Measurements from ENCODE around the gene ARHGAP33. TPM values are rescaled to one million over a fixed set of nuclear protein-coding genes. Genes with fewer than 3 reads are reported as not detected.

Gene ARHGAP33
- 25.0 and 25.2 TPM in 2 replicates for total RNA-seq (2021; fragmentation: NEBNext Ultra II Directional; extraction: Animal tissue kit (Norgen Biotek cat#: 25700))
- 6.5 and 11.2 TPM in 2 replicates for polyA plus RNA-seq (2011; rRNA removed)
- 5.6 TPM for polyA plus RNA-seq (2011; cell fraction: cytosol; rRNA removed)
- 63.2 TPM for polyA plus RNA-seq (2011; cell fraction: nucleus; rRNA removed)
- polyA plus RNA-seq (2012, experiment 1 of 2) = 16.6 to 27.6 TPM (median 25.0 TPM) in 4 replicates
- polyA plus RNA-seq (2012, experiment 2 of 2) = 13.4 TPM
- 19.4 TPM for polyA plus RNA-seq (2013, experiment 1 of 2)
- polyA plus RNA-seq (2013, experiment 2 of 2) = 18.1 TPM
- 3.9 and 5.8 TPM in 2 replicates for polyA minus RNA-seq (2011; rRNA and poly(A)+ RNA removed)
- 12.0 TPM for polyA minus RNA-seq (2011; cell fraction: cytosol; rRNA and poly(A)+ RNA removed)
- polyA minus RNA-seq (2011; cell fraction: nucleus; rRNA and poly(A)+ RNA removed) = 24.6 TPM
- long read RNA-seq, experiment 1, partial matches to known transcripts = 6 of 21 reads
- long read RNA-seq, experiment 1, other reads (novel, unspliced or antisense) = 15 of 21 reads
- long read RNA-seq, experiment 2, partial matches to known transcripts = 1 of 1 reads
- long read RNA-seq, experiment 2, other reads (novel, unspliced or antisense) = 0 of 1 reads

GRCh38 chr19:35775298-35776101 is at the start of gene ARHGAP33:
Gene ARHGAP33 (plus strand): TSS chr19:35775564. CDS start chr19:35775659, 95 bp downstream.
- DNase-seq (ENCODE audit: low read depth in 1 of 2, low spot score in 2 of 2) (peak; percentile 87 to 100), FAIRE-seq (peak; percentile 62)
- Histone ChIP-seq H3K4me1 (replicated peaks in 1 of 4; ENCODE audit: control insufficient read depth in 3 of 4, insufficient read depth in 4 of 4, low read length in 3 of 4) (peaks cover 0 to 21% (median 17%) of the 10 kb centered on the region in 4 experiments; a peak in 6 of 7 replicates), H2BK120ac (replicated peaks; ENCODE audit: low read depth, low read length) (no peak within 1 kb of the TSS), H2AK5ac (ENCODE audit: low read depth, low read length) (no peak within 1 kb of the TSS), H2BK15ac (ENCODE audit: low read length) (peak within 1 kb of the TSS; percentile 96; the same call in 1 of the 2 replicates), H3K23ac (ENCODE audit: insufficient read length) (no peak within 1 kb of the TSS), H3K9ac (replicated peaks in 1 of 4; ENCODE audit: extremely low read depth in 1 of 4, low read depth in 3 of 4, low read length in 3 of 4) (no peak within 1 kb of the TSS), H4K8ac (ENCODE audit: extremely low read depth, insufficient read depth, low read length) (no peak within 1 kb of the TSS), H3K9me3 (ENCODE audit: insufficient read depth in 2 of 2, low read depth in 1 of 2, low read length in 1 of 2) (no peaks in the 10 kb centered on the region), H4K5ac (ENCODE audit: insufficient read length, low read depth, low read length) (no peak within 1 kb of the TSS), H3K79me1 (ENCODE audit: low read depth, low read length) (no peaks in the 10 kb centered on the region; the same call in 1 of the 2 replicates), H2AFZ (ENCODE audit: low read length) (no peak within 1 kb of the TSS; the same call in 1 of the 2 replicates), H4K20me1 (replicated peaks in 1 of 2; ENCODE audit: control insufficient read depth in 1 of 2, insufficient read depth in 2 of 2, low read length in 2 of 2) (peaks cover 0 to 1% of the 10 kb centered on the region in 2 experiments), H3K18ac (ENCODE audit: extremely low read depth, low read length) (no peak within 1 kb of the TSS; the same call in 1 of the 2 replicates), H3K36me3 (ENCODE audit: control insufficient read depth in 2 of 4, insufficient read depth in 4 of 4, low read length in 3 of 4) (no peaks in the 10 kb centered on the region), H3K4ac (replicated peaks; ENCODE audit: insufficient read length, low read depth, low read length) (peak within 1 kb of the TSS; percentile 19), H3K4me2 (ENCODE audit: insufficient read depth in 1 of 2, low read depth in 2 of 2, low read length in 2 of 2) (peak within 1 kb of the TSS; percentile 63 to 82), H3K79me2 (ENCODE audit: control insufficient read depth in 1 of 2, insufficient read depth in 2 of 2, low read length in 2 of 2) (no peaks in the 10 kb centered on the region), H3K14ac (ENCODE audit: insufficient read length) (no peak within 1 kb of the TSS), H2BK20ac (ENCODE audit: low read length) (no peak within 1 kb of the TSS), H2BK12ac (ENCODE audit: low read depth, low read length) (peak within 1 kb of the TSS; percentile 0; the same call in 1 of the 2 replicates), H4K91ac (replicated peaks; ENCODE audit: insufficient read length, low read length) (no peak within 1 kb of the TSS), H3K56ac (replicated peaks; ENCODE audit: insufficient read length, low read depth, low read length) (no peak within 1 kb of the TSS), H3K4me3 (ENCODE audit: extremely low read depth in 1 of 4, insufficient read depth in 2 of 4, low read depth in 3 of 4, low read length in 4 of 4) (peak within 1 kb of the TSS; percentile 57 to 83 (median 68)), H2BK5ac (ENCODE audit: low read depth, low read length) (0 out of 2 replicates have a peak within 1 kb of the TSS, but pooled peaks have one; percentile 55), H3K27ac (ENCODE audit: low read depth, low read length) (no peak within 1 kb of the TSS), H3K23me2 (ENCODE audit: low read depth, low read length) (peaks cover 4% of the 10 kb centered on the region; the same call in 1 of the 2 replicates), H3K27me3 (replicated peaks in 1 of 4; ENCODE audit: control insufficient read depth in 3 of 4, extremely low read depth in 1 of 4, insufficient read depth in 3 of 4, low read length in 3 of 4) (peaks cover 0 to 9% (median 7%) of the 10 kb centered on the region in 4 experiments; a peak in 3 of 7 replicates)
- CTCF ChIA-PET (ENCODE audit: partially characterized antibody) = interaction anchor here (1.3 kb wide), 1 partner anchor 31 kb away, joined by 4 read pairs; no protein-coding TSS in a partner anchor
- WGBS, 2 experiments (ENCODE audit: extremely low coverage in 1 of 2, insufficient coverage in 1 of 2, insufficient read length in 1 of 2, insufficient replicate concordance in 2 of 2, low coverage in 1 of 2, low lambda C conversion rate in 2 of 2, missing lambda C conversion rate in 1 of 2) = 2% methylated on average over 35 of the region's 82 CpGs; no CpG with 5 or more reads in 1 of the 2 experiments
- POLR2A ChIA-PET (ENCODE audit: partially characterized antibody) = interaction anchor here (0.7 to 3.1 kb wide), 4 partner anchors 8 to 30 kb away, joined by 3 to 11 read pairs (median 6); partner anchors contain the start of genes LIN37, PSENEN and U2AF1L4
- no peak for TF ChIP-seq JUN (IDR thresholded peaks at IDR 0.05; ENCODE audit: low read depth, low read length)
- no peak for TF ChIP-seq YY1 (IDR thresholded peaks at IDR 0.05; ENCODE audit: low read depth, low read length)
- TF ChIP-seq ATF2 (IDR thresholded peaks at IDR 0.05; ENCODE audit: low read length) = no peak
- TF ChIP-seq SP1 (IDR thresholded peaks at IDR 0.05; ENCODE audit: low read depth, low read length) = peak; percentile 87; the same call in 1 of the 2 replicates
- no peak for TF ChIP-seq EP300 (IDR thresholded peaks at IDR 0.05; ENCODE audit: borderline replicate concordance in 1 of 2, low read depth in 2 of 2, low read length in 2 of 2)
- TF ChIP-seq RBBP5 (IDR thresholded peaks at IDR 0.05; ENCODE audit: borderline replicate concordance, low read depth, low read length) = no peak; the same call in 1 of the 2 replicates
